Heart left ventricle (tissue), 16 donors: ENCODE measurements around the gene FOXJ1. TPM values are rescaled to one million over a fixed set of nuclear protein-coding genes. Genes with fewer than 3 reads are reported as not detected.

ENCODE experiments used
- ATAC-seq, 4 donors: fragments of 200-7000 bp; cut with Tn5 transposase; one replicate each; pipeline ENCODE4 v1.9.1; 2020 to 2022; ENCODE audit warnings: moderate library complexity in 4 of 4, mild to moderate bottlenecking in 3 of 4, moderate number of reproducible peaks in 1 of 4
- DNase-seq, 5 donors: peaks; one replicate each; pipeline ENCODE4 v3.0.0-alpha.2; 2020
- H3K27ac ChIP-seq, 12 donors: fragments of 200-600 bp; sonication (generic) in 4 of 12; one replicate each; pipeline versions ENCODE4 v1.5.0 to v1.8.0; 2016 to 2022; ENCODE audit warnings: mild to moderate bottlenecking in 2 of 12
- H3K27me3 ChIP-seq, 9 donors: fragments of 200-600 bp; sonication (generic) in 2 of 9; one replicate each; pipeline versions ENCODE4 v1.5.1 to v1.8.0; 2016 to 2022; ENCODE audit warnings: mild to moderate bottlenecking in 3 of 9
- H3K36me3 ChIP-seq, 9 donors: fragments of 200-600 bp; sonication (generic) in 2 of 9; one replicate each; pipeline versions ENCODE4 v1.5.0 to v1.8.0; 2018 to 2022; ENCODE audit warnings: mild to moderate bottlenecking in 2 of 9
- H3K4me1 ChIP-seq, 12 donors: fragments of 200-600 bp; sonication (generic) in 4 of 12; one replicate each; pipeline versions ENCODE4 v1.5.0 to v1.8.0; 2016 to 2022; ENCODE audit warnings: mild to moderate bottlenecking in 3 of 12
- H3K4me3 ChIP-seq, 12 donors: fragments of 200-600 bp; sonication (generic) in 4 of 12; one replicate each; pipeline versions ENCODE4 v1.5.0 to v1.8.0; 2017 to 2022; ENCODE audit warnings: mild to moderate bottlenecking in 9 of 12, moderate library complexity in 4 of 12
- H3K9me3 ChIP-seq, 12 donors: fragments of 200-600 bp; sonication (generic) in 4 of 12; one replicate each; pipeline versions ENCODE4 v1.5.0 to v1.8.0; 2016 to 2022; ENCODE audit warnings: mild to moderate bottlenecking in 1 of 12
- CTCF ChIP-seq, 12 donors: fragments of 200-600 bp; sonication (generic) in 4 of 12; IDR thresholded peaks; one replicate each; pipeline versions ENCODE4 v1.5.0 to v1.8.0; 2018 to 2022; ENCODE audit warnings: antibody characterized with exemption in 12 of 12, mild to moderate bottlenecking in 5 of 12
- POLR2A ChIP-seq, 2 donors: fragments of 450-650 bp; IDR thresholded peaks; one replicate each; pipeline ENCODE4 v1.6.1; 2017; ENCODE audit warnings: antibody characterized with exemption in 2 of 2, mild to moderate bottlenecking in 2 of 2, moderate library complexity in 2 of 2
- WGBS, 4 donors: extraction: QIAGEN DNeasy Blood & Tissue Kit in 2 of 4; methylation state at CpG; one replicate each; pipeline versions ENCODE4 v1.1.5 to v1.1.7; 2013 to 2018; 5-methylcytosine and 5-hydroxymethylcytosine counted together
- intact Hi-C, 10 donors: fragments of 100-400 bp; cut with DNase I; formaldehyde crosslinking; loops; one replicate each; pipeline versions ENCODE4 v1.11.1 to v1.14.2; 2022
- polyA plus RNA-seq, 2 donors: library from polyadenylated mRNA; stranded (reverse); fragments of 200-250 nt; gene quantifications; one replicate each; pipeline ENCODE4 v1.2.3, GENCODE V29; 2013
- total RNA-seq, 9 donors: library from RNA; depleted of rRNA in 2 of 9; stranded (reverse); fragments of >200 nt in 2 of 9; fragmentation: NEBNext Ultra II Directional in 3 of 9; extraction: Animal tissue kit (Norgen Biotek cat#: 25700) in 3 of 9; gene quantifications; one replicate each; pipeline versions ENCODE4 v1.1.0 to v1.2.4, GENCODE V29; 2016 to 2023
- donor health status: ischemic (EF 13 %, LVEDD 7.1; RV severe dilation, severe dysfunction).
- donor health status: healthy with polysubstance abuse.
- donor health status: DM: no; HTN: yes; CAD: no.
- donor health status: DM: no; HTN: no; CAD: no.
- donor health status: ischemic (EF 25% LVEDD 6.9; RV normal size, moderate dysfunction).
- donor health status: ischemic (EF 25% LVEDD 5.7; RV mildly dilated, moderate dysfunction).
- donor health status: healthy.
- donor health status: DM: yes; HTN: yes; CAD: no.
- donor health status: ischemic (EF 35%, LVEDD 5.7; RV mildly dilated, moderate dysfunction).
- donor health status: nonischemic (EF 11% LVEDD 7.7; RV severe dilation, severe dysfunction).
- donor health status: DM: yes; HTN: yes; CAD: no.
- donor health status: PGD.
- donor health status: ischemic (EF 29% LVEDD 5.4; RV normal size, mild dysfunction).
- donor health status: nonischemic (EF 23%, LVEDD 6.1; RV moderate dilation, normal function).

Gene FOXJ1
- total and polyA plus RNA-seq, 11 donors, result not detected

- intact Hi-C loops, result no loop called here
- DNase-seq, result peak in 1 of 5 donors; percentile 9
- H3K9me3 ChIP-seq, result no peaks in the 10 kb centered on the region
- H3K27me3 ChIP-seq, result no peaks in the 10 kb centered on the region
- no peak overlapping the region for H3K4me3 ChIP-seq
- ATAC-seq, result no peak
- H3K27ac ChIP-seq, result no peak overlapping the region
- 73 to 80% (median 78%) methylated on average over 20 of the region's 20 CpGs for WGBS, 4 donors
- H3K4me1 ChIP-seq, result no peaks in the 10 kb centered on the region
- H3K36me3 ChIP-seq, result peaks cover 0 to 4% (median 0%) of the 10 kb centered on the region in 9 donors
- TF ChIP-seq CTCF (IDR thresholded peaks at IDR 0.05), result no peak
- no peak for TF ChIP-seq POLR2A (IDR thresholded peaks at IDR 0.05)
These were observed 20.7 kb upstream of the FOXJ1 start for GRCh38 chr17:76161619-76162266.

- Histone ChIP-seq H3K4me1 (no peaks in the 10 kb centered on the region), H3K27ac (no peak overlapping the region), H3K36me3 (peaks cover 0 to 4% (median 0%) of the 10 kb centered on the region in 9 donors), H3K9me3 (no peaks in the 10 kb centered on the region), H3K27me3 (no peaks in the 10 kb centered on the region), H3K4me3 (no peak overlapping the region)
- ATAC-seq (no peak), DNase-seq (no peak)
- TF ChIP-seq POLR2A (IDR thresholded peaks at IDR 0.05) (no peak), CTCF (IDR thresholded peaks at IDR 0.05) (no peak)
- intact Hi-C loops, result no loop called here
- 70 to 79% (median 73%) methylated on average over 8 of the region's 8 CpGs for WGBS, 4 donors
These were observed 20.0 kb upstream of the FOXJ1 start for GRCh38 chr17:76160896-76161528.

DNA sequence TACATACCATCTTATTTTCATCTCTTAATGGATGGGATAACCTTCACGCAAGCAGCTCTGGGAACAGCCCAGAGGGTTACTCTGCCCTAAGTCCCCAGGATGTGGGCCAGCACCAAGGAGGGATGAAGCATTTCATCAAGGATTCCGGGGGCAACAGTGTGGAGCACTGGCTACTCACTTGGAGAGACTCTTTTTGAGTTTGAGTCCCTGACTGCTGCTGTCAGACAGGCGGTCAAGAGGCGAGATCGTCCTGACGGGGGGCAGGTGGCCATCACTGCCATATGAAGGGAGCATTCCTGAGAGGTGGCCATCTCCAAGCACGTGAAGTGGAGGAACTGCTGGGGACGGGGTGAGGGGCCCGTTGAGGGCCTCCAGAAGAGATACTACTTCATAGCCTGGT lies 18.1 kb upstream of the FOXJ1 start:
- no peaks in the 10 kb centered on the region for H3K4me1 ChIP-seq
- intact Hi-C loops, result no loop called here
- H3K4me3 ChIP-seq, result no peak overlapping the region
- no peaks in the 10 kb centered on the region for H3K9me3 ChIP-seq
- H3K27ac ChIP-seq, result no peak overlapping the region
- ATAC-seq (no peak), DNase-seq (peak in 1 of 5 donors; percentile 20)
- 86 to 91% (median 89%) methylated on average over 9 of the region's 9 CpGs for WGBS, 4 donors
- H3K36me3 ChIP-seq, result peaks cover 0 to 4% (median 0%) of the 10 kb centered on the region in 9 donors
- H3K27me3 ChIP-seq, result no peaks in the 10 kb centered on the region
- TF ChIP-seq CTCF (IDR thresholded peaks at IDR 0.05) (no peak), POLR2A (IDR thresholded peaks at IDR 0.05) (no peak)

- no peak overlapping the region for H3K27ac ChIP-seq
- no peaks in the 10 kb centered on the region for H3K9me3 ChIP-seq
- TF ChIP-seq CTCF (IDR thresholded peaks at IDR 0.05) (no peak), POLR2A (IDR thresholded peaks at IDR 0.05) (no peak)
- DNase-seq (peak in 1 of 5 donors; percentile 5), ATAC-seq (no peak)
- no peaks in the 10 kb centered on the region for H3K27me3 ChIP-seq
- 92 to 95% (median 93%) methylated on average over 5 of the region's 5 CpGs for WGBS, 4 donors
- intact Hi-C loops, result no loop called here
- no peaks in the 10 kb centered on the region for H3K4me1 ChIP-seq
- H3K36me3 ChIP-seq, result peaks cover 0 to 4% (median 0%) of the 10 kb centered on the region in 9 donors
- no peak overlapping the region for H3K4me3 ChIP-seq
These were observed 16.7 kb upstream of the FOXJ1 start for GRCh38 chr17:76157759-76158158.
